B cell (primary cell): Measurements from ENCODE around the gene SLTM. TPM values are rescaled to one million over a fixed set of nuclear protein-coding genes. Genes with fewer than 3 reads are reported as not detected.
A peak's percentile ranks its signal among the peaks of the same experiment; 100 is the strongest.

Experiments used
- ATAC-seq: fragments of 200-7000 bp; cut with Tn5 transposase; one replicate; pipeline ENCODE4 v1.10.0; 2021; ENCODE audit warnings: low read depth, mild to moderate bottlenecking, moderate number of reproducible peaks, moderate library complexity
- CTCF ChIA-PET: fragments of 350-600 bp; sonication (Branson Sonifier 250); formaldehyde crosslinking; loops from one replicate; lab custom pipeline; 2021; ENCODE audit warnings: antibody characterized with exemption, inconsistent platforms; lab: Charles Lee
- POLR2A ChIA-PET: fragments of 350-600 bp; sonication (Branson Sonifier 250); formaldehyde crosslinking; loops from one replicate; lab custom pipeline; 2021; ENCODE audit warnings: antibody characterized with exemption; lab: Charles Lee
- DNase-seq: peaks from one replicate; pipeline ENCODE4 v3.0.0; 2013
- H2AFZ ChIP-seq: 2 replicates; pipeline ENCODE4 v1.6.1; 2012; ENCODE audit warnings: mild to moderate bottlenecking, low read depth, low read length; ENCODE audit not compliant: insufficient read depth, poor library complexity, severe bottlenecking
- H3K27ac ChIP-seq, 2 donors: 1 replicate in 1 of 2; 2 replicates in 1 of 2; pipeline ENCODE4 v1.5.1; 2012 to 2013; ENCODE audit warnings: low read length in 2 of 2, mild to moderate bottlenecking in 2 of 2, moderate library complexity in 1 of 2
- H3K27me3 ChIP-seq, 4 experiments: fragments of 200-600 bp in 1 of 4; sonication (generic) in 1 of 4; replicated peaks in 1 of 4; 1 replicate in 2 of 4; 2 replicates in 2 of 4; pipeline versions ENCODE4 v1.6.1 to v1.7.0; 2013 to 2016; ENCODE audit warnings: low read length in 3 of 4, mild to moderate bottlenecking in 2 of 4, mixed read lengths in 1 of 4, moderate library complexity in 1 of 4; ENCODE audit not compliant: insufficient read depth in 4 of 4, control insufficient read depth in 3 of 4; ENCODE audit errors: control extremely low read depth in 1 of 4
- H3K36me3 ChIP-seq, 2 experiments: replicated peaks in 1 of 2; 1 replicate in 1 of 2; 2 replicates in 1 of 2; pipeline versions ENCODE4 v1.6.1 to v1.7.1; 2013; ENCODE audit warnings: low read length in 1 of 2; ENCODE audit not compliant: insufficient read depth in 2 of 2, control insufficient read depth in 1 of 2; ENCODE audit errors: control extremely low read depth in 1 of 2, extremely low read depth in 1 of 2
- H3K4me1 ChIP-seq, 2 donors: fragments of 200-600 bp in 1 of 2; sonication (generic) in 1 of 2; 1 replicate in 1 of 2; 2 replicates in 1 of 2; pipeline versions ENCODE4 v1.5.1 to v1.6.1; 2013 to 2017; ENCODE audit warnings: low read length in 2 of 2; ENCODE audit not compliant: control insufficient read depth in 2 of 2, insufficient read depth in 2 of 2
- H3K4me2 ChIP-seq: replicated peaks from 2 replicates; pipeline ENCODE3; 2012; ENCODE audit warnings: mild to moderate bottlenecking, low read depth, low read length; ENCODE audit not compliant: poor library complexity, severe bottlenecking
- H3K4me3 ChIP-seq, 5 experiments: fragments of 200-600 bp in 1 of 5; sonication (generic) in 1 of 5; 1 replicate in 3 of 5; 2 replicates in 2 of 5; pipeline versions ENCODE4 v1.5.1 to v1.7.0; 2011 to 2016; ENCODE audit warnings: low read length in 4 of 5, mild to moderate bottlenecking in 4 of 5, low read depth in 2 of 5, control low read depth in 1 of 5, moderate library complexity in 1 of 5; ENCODE audit not compliant: insufficient read depth in 1 of 5; ENCODE audit errors: control extremely low read depth in 1 of 5, extremely low read depth in 1 of 5
- H3K79me2 ChIP-seq: fragments of 200-600 bp; sonication (generic); one replicate; pipeline ENCODE4 v1.6.0; 2016; ENCODE audit warnings: low read length; ENCODE audit not compliant: control insufficient read depth, insufficient read depth
- H3K9ac ChIP-seq: fragments of 200-600 bp; sonication (generic); 2 replicates; pipeline ENCODE4 v1.6.1; 2017; ENCODE audit warnings: mild to moderate bottlenecking, low read length, moderate library complexity
- H3K9me3 ChIP-seq, 3 donors: one replicate each; pipeline versions ENCODE4 v1.6.1 to v1.7.1; 2013; ENCODE audit warnings: low read length in 2 of 3; ENCODE audit not compliant: control insufficient read depth in 2 of 3, insufficient read depth in 1 of 3; ENCODE audit errors: control extremely low read depth in 1 of 3
- H4K20me1 ChIP-seq: 2 replicates; pipeline ENCODE4 v1.6.0; 2012; ENCODE audit warnings: mild to moderate bottlenecking, low read length; ENCODE audit not compliant: insufficient read depth, control insufficient read depth, poor library complexity, severe bottlenecking
- H3K27ac Mint-ChIP-seq: one replicate; pipeline ENCODE4 v1.8.0; 2021; ENCODE audit warnings: mixed read lengths
- H3K27me3 Mint-ChIP-seq: one replicate; pipeline ENCODE4 v1.8.0; 2021; ENCODE audit warnings: mixed read lengths
- H3K4me1 Mint-ChIP-seq: one replicate; pipeline ENCODE4 v1.8.0; 2021; ENCODE audit warnings: mixed read lengths
- H3K4me3 Mint-ChIP-seq: one replicate; pipeline ENCODE4 v1.8.0; 2021; ENCODE audit warnings: mixed read lengths
- H3K9me3 Mint-ChIP-seq: one replicate; pipeline ENCODE4 v1.8.0; 2022; ENCODE audit warnings: mixed read lengths; ENCODE audit not compliant: insufficient read depth
- EZH2 ChIP-seq: IDR thresholded peaks from 2 replicates; pipeline ENCODE4 v1.6.1; 2012; ENCODE audit warnings: borderline replicate concordance, low read depth, mild to moderate bottlenecking, moderate library complexity, low read length; ENCODE audit not compliant: insufficient read depth, poor library complexity, severe bottlenecking
- WGBS: methylation state at CpG from one replicate; pipeline ENCODE4 v1.1.5; 2013; ENCODE audit warnings: missing lambda C conversion rate; ENCODE audit not compliant: insufficient coverage; 5-methylcytosine and 5-hydroxymethylcytosine counted together
- intact Hi-C: fragments of 100-400 bp; cut with micrococcal nuclease; formaldehyde crosslinking; loops from one replicate; pipeline ENCODE4 v1.10.0; 2022
- polyA plus RNA-seq: library from polyadenylated mRNA; depleted of rRNA; stranded (reverse); fragments of >200 nt; gene quantifications from 2 replicates; pipeline ENCODE4 v1.2.3, GENCODE V29; 2012
- total RNA-seq, 2 donors: library from RNA; stranded (reverse); fragments of 120-200 nt in 1 of 2; gene quantifications; 1 replicate in 1 of 2; 2 replicates in 1 of 2; pipeline versions ENCODE4 v1.2.3 to v1.2.4, GENCODE V29; 2013 to 2022
- TF ChIP-seq, protein P1 (sequence below): fragments of 200-600 bp; IDR thresholded peaks from one replicate; pipeline ENCODE4 v1.8.0; 2022; ENCODE audit warnings: antibody characterized with exemption, mild to moderate bottlenecking

The SLTM gene
- total and polyA plus RNA-seq, 2 donors (not counting 1 experiment from before 2014, with no cell fraction given) = 83.2 to 183 TPM

DNA sequence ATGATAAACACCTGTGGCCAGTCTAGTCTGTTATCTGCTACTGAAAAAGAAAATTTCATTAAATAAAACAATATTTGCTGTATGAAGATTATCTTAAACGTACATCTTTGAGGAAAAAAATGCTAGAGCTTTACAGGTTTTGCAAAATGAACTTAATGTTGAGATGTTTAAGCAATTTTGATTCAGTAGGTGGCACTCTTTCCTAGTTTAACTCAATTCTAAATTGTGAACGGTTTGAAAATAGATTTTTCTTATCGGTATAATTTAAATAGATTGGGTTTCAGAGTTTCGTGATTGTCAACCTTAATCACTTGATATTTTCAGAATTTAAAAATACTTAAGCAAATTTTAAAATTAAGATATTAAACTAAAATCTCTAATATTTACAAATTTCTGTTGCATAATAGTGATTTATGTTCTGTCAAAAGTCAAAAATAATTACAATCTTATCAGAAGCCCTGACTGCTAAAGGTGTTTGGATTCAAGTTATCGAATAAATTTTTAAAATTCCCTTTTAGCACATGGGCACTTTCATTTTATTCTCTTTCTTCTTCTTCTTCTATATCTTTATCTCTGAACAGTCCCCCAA is 47.0 kb upstream of the SLTM start:
- Histone ChIP-seq H3K4me1 (peaks cover 50 to 59% of the 10 kb centered on the region in 2 donors), H3K4me2 (peak overlapping the region; percentile 68), H3K27me3 (no peaks in the 10 kb centered on the region), H3K9ac (no peak overlapping the region), H3K27ac (peak overlapping the region; percentile 70 to 75), H3K9me3 (peaks cover 0 to under 1% (median 0%) of the 10 kb centered on the region in 3 donors), H2AFZ (no peak overlapping the region), H3K36me3 (no peaks in the 10 kb centered on the region), H4K20me1 (no peaks in the 10 kb centered on the region), H3K4me3 (no peak overlapping the region), H3K79me2 (no peaks in the 10 kb centered on the region)
- WGBS = no CpG with 5 or more reads among the region's 5 CpGs
- TF ChIP-seq, protein P1, sequence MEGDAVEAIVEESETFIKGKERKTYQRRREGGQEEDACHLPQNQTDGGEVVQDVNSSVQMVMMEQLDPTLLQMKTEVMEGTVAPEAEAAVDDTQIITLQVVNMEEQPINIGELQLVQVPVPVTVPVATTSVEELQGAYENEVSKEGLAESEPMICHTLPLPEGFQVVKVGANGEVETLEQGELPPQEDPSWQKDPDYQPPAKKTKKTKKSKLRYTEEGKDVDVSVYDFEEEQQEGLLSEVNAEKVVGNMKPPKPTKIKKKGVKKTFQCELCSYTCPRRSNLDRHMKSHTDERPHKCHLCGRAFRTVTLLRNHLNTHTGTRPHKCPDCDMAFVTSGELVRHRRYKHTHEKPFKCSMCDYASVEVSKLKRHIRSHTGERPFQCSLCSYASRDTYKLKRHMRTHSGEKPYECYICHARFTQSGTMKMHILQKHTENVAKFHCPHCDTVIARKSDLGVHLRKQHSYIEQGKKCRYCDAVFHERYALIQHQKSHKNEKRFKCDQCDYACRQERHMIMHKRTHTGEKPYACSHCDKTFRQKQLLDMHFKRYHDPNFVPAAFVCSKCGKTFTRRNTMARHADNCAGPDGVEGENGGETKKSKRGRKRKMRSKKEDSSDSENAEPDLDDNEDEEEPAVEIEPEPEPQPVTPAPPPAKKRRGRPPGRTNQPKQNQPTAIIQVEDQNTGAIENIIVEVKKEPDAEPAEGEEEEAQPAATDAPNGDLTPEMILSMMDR = peak; percentile 79
- no peak for TF ChIP-seq EZH2
- ATAC-seq = no peak
- ChIA-PET CTCF (interaction anchor here (0.6 to 2.9 kb wide), 29 partner anchors 8 to 553 kb away, joined by 3 to 32 read pairs (median 4); no protein-coding TSS in a partner anchor), POLR2A (no interaction called here)
- intact Hi-C loops = loop anchor here (1.0 to 10.0 kb wide), 4 partner anchors 124 to 513 kb away; partner anchors contain the start of gene CCNB2
- H3K4me3 Mint-ChIP-seq = peak overlapping the region; percentile 67
- DNase-seq = peak; percentile 63
- H3K27ac Mint-ChIP-seq = peak overlapping the region; percentile 98
- no peaks in the 10 kb centered on the region for H3K9me3 Mint-ChIP-seq
- no peaks in the 10 kb centered on the region for H3K27me3 Mint-ChIP-seq
- H3K4me1 Mint-ChIP-seq = peaks cover 49% of the 10 kb centered on the region

DNA sequence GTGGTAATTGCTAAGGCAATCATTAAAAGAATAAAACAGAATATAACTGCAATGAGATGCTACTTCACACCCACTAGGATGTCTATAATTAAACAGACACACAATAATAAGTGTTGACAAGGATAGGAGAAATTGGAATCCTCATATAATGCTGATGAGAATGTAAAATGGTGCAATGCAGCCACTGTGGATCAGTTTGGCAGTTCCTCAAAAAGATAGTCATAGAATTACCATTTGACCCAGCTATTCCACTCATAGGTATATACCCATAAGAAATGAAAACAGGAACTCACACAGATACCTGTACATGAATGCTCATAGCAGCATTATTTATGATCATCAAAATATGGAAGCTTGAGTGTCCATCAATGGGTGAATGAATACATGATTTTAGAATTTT is 44.4 kb upstream of the SLTM start:
- Mint-ChIP-seq H3K4me1 (peaks cover 62% of the 10 kb centered on the region), H3K27ac (peak overlapping the region; percentile 65), H3K9me3 (no peaks in the 10 kb centered on the region), H3K4me3 (no peak overlapping the region), H3K27me3 (no peaks in the 10 kb centered on the region)
- TF ChIP-seq, protein P1 = no peak
- no peak for TF ChIP-seq EZH2
- peaks cover 0 to 5% (median 0%) of the 10 kb centered on the region in 3 donors for H3K9me3 ChIP-seq
- ChIA-PET CTCF (interaction anchor here (1.0 to 2.9 kb wide), 3 partner anchors 21 to 551 kb away, joined by 3 to 32 read pairs (median 24); no protein-coding TSS in a partner anchor), POLR2A (no interaction called here)
- no peak overlapping the region for H3K27ac ChIP-seq
- H3K4me1 ChIP-seq = peaks cover 62 to 68% of the 10 kb centered on the region in 2 donors
- no peak overlapping the region for H2AFZ ChIP-seq
- no peaks in the 10 kb centered on the region for H3K79me2 ChIP-seq
- ATAC-seq (no peak), DNase-seq (no peak)
- intact Hi-C loops = loop anchor here (2.0 to 5.0 kb wide), 4 partner anchors 79 to 539 kb away; no protein-coding TSS in a partner anchor
- no peaks in the 10 kb centered on the region for H3K36me3 ChIP-seq
- no peak overlapping the region for H3K4me3 ChIP-seq
- no peak overlapping the region for H3K4me2 ChIP-seq
- H4K20me1 ChIP-seq = no peaks in the 10 kb centered on the region
- no peaks in the 10 kb centered on the region for H3K27me3 ChIP-seq
- H3K9ac ChIP-seq = no peak overlapping the region
